AG10803 (cell line): ENCODE data around the gene CADPS2.

ENCODE experiments used
- DNase-seq: peaks from one replicate; pipeline ENCODE4 v3.0.0; 2010; ENCODE audit warnings: low read depth
- H3K4me3 ChIP-seq: 2 replicates; pipeline ENCODE4 v1.5.1; 2011; ENCODE audit warnings: mild to moderate bottlenecking, low read length, control low read depth
- TF ChIP-seq, protein P1 (sequence below): conservative IDR thresholded peaks from 2 replicates; pipeline ENCODE4 v1.5.1; 2011; ENCODE audit warnings: mild to moderate bottlenecking, low read length, control low read depth, inconsistent platforms

CADPS2 gene

DNA sequence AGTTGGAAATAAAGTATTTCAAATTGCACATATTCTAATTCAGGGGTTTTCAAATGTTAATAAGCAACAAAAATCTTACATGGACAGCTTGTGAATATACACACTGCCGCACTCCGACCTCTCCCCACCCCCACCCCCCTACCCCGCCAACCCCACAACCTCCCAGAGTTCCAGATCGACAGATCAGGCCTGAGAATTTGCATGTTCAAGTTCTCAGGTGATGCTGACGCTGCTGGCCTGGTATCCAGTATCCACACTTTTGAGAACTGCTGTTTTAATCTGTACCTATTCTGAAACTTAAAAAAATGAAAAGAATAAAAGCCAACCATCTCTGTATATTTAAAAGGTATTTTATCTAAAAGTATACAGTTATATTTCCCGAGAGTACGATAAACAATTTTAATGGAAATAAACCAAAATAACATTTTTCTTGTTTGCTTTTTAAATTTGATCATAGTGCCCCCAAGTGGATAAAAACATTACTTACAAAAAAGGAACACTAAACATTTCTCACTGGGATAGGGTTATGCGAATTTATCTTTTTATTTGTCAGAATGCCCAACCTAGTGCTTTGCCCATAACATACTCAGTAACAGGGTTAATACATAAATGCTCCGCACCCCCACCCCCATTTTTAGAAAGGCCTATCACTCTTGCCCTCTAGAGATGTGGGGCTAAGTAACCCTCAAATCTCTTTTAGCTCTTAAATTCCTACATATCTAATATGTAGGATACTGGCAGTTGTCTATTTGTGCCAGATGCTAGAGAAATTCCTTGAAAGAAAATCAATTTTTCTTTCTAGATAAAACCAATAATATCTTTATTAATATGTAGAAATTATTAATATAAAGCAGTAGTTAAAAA, 353.6 kb downstream of the CADPS2 start:
- TF ChIP-seq, protein P1, sequence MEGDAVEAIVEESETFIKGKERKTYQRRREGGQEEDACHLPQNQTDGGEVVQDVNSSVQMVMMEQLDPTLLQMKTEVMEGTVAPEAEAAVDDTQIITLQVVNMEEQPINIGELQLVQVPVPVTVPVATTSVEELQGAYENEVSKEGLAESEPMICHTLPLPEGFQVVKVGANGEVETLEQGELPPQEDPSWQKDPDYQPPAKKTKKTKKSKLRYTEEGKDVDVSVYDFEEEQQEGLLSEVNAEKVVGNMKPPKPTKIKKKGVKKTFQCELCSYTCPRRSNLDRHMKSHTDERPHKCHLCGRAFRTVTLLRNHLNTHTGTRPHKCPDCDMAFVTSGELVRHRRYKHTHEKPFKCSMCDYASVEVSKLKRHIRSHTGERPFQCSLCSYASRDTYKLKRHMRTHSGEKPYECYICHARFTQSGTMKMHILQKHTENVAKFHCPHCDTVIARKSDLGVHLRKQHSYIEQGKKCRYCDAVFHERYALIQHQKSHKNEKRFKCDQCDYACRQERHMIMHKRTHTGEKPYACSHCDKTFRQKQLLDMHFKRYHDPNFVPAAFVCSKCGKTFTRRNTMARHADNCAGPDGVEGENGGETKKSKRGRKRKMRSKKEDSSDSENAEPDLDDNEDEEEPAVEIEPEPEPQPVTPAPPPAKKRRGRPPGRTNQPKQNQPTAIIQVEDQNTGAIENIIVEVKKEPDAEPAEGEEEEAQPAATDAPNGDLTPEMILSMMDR, result peak; percentile 49
- H3K4me3 ChIP-seq, result no peak overlapping the region
- peak; percentile 15 for DNase-seq

DNA sequence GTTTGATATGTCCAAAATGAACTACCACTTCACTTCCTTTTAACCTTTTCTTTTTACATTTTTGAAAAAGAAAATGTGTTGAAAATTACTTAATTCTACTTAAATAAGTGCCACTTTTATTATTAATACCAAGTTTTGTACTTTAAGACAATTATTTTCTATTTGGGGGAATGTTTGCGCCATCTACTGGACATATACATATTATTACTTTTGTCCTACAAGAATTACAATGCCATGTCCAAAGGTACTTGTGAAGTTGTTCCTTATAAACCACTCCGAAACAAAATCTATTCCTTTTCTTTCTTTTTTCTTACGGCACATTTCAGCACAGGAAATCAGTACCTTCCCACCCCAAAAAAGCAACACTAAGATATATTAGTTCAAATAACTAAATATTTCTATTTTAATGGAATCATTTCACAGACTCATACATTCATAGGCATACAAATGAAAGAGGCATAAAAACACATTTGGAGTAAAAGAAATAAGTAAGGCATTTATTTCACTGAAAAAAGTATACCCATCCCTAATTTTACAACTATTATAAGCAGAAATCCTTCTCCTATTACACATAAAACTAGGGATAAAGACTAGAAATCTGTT, 357.3 kb downstream of the CADPS2 start:
- TF ChIP-seq, protein P1, result peak; percentile 65
- no peak overlapping the region for H3K4me3 ChIP-seq
- peak; percentile 43 for DNase-seq

DNA sequence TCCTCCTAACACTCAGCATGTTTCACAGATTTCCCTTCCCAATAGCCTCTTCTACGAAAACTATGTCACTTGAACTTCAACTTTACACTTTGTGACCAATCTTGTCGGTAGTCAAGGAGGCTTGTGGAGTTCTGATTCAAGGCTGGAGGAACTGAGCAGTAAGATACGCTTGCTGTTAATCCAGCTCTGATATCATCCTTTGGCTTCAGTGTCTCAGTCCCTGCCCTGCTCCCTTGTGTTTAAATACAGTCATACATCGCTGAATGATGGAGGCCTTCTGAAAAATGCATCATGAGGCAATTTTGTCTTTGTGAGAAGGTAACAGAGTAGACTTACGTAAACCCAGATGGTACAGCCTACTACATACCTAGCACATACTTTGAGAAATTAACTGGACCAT, 360.9 kb downstream of the CADPS2 start:
- TF ChIP-seq, protein P1, result no peak
- no peak overlapping the region for H3K4me3 ChIP-seq

DNA sequence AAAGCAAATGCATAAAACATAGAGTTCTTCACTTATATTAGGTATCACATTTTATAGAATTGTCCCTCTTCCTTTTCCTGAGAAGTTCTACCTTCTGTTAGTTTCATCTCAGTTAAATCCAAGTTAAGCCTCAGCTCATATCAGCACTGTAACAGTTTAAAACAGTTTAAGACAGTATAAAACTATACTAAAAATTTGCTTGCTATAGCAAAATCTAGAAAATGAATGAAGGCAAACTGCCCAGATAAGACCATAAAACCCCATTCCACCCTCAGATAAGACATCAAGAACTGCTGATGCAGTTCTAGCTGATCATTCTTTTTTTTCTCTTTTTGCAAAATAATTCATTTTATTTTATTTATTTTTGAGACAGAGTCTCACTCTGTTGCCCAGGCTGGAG, 364.5 kb downstream of the CADPS2 start:
- no peak for DNase-seq
- TF ChIP-seq, protein P1, result no peak
- no peak overlapping the region for H3K4me3 ChIP-seq

More for the DNA sequence above, 360.9 kb downstream of the CADPS2 start:
- DNase-seq, result no peak

DNA sequence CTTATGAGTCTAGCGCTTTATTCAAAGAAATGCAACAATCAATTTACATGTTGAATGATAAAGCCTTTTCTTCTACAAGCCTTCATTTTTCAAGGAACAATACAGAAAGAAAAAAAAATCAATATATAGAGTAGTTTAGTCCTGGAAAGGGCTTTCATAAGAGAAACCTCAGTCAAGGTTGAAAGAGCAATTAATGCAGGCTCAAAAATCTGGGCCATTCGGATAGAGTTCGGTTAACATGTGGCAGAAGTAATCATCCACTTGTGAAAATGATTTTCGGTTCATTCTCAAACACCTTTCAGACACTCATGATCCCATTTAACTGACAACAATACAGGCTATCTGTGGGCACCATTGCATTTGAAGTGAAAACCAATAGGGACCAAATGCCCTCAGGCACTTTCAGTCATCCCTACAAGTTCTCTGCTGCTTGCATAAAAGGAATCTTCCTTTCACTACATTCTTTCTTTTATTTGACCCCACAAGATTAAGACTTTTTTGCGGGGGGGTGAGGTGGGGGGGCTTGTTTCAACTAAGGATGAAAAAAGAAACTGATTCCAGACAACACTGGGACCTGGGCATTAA, 365.2 kb downstream of the CADPS2 start:
- no peak for DNase-seq
- TF ChIP-seq, protein P1, result no peak
- no peak overlapping the region for H3K4me3 ChIP-seq

DNA sequence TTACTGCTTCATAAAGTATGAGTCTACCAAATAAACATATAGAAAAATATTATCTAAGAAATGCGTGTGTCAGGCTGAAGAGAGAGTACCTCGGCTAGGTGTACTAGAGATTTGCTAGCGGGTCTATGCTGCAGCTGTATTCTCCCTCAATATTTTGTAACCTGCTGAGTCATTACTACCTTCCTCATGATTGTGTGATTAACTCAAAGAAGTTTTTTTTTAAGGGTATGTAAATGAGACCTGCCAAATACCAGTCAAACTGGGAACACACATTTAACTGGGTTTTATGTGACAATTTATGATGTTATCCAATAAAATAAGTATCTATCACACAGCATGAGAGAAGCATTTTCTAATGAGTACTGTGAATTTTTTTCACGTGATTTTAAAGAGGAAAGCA, 367.8 kb downstream of the CADPS2 start:
- no peak for DNase-seq
- H3K4me3 ChIP-seq, result no peak overlapping the region
- TF ChIP-seq, protein P1, result no peak
